ENCODE results near the gene TES. TPM values are rescaled to one million over a fixed set of nuclear protein-coding genes. Genes with fewer than 3 reads are reported as not detected.
A peak's percentile ranks its signal among the peaks of the same experiment; 100 is the strongest.

Gene TES
- total RNA-seq, 1 experiment from 2014 or later, result 207 TPM

DNA sequence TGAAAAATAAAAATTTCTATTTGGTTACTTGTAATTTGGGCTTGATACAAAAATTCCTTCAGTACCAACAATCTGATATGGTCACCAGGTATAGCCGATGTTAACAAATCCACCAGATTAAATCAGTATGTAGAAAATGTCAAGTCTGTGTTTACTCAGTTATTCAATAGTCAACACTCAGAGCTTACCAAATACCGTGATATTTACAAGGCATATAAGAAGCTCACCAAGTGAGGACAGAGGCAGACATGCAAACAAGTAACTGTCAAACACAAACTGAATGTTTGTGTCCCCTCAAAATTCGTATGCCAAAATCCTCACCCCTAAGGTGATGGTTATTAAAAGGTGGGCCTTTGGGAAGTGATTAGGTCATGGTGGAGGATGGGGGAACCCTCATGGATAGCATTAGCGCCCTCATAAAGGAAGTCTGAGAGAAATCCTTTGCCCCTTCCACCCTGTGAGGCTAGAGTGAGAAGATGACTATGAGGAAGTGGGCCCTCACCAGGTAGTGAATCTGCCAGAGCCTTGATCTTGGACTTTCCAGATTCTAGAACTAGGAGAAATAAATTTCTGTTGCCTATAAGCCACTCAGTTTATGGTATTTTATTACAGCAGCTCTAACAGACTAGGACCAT, 63.1 kb downstream of the TES start:
- intact Hi-C loops (cut with micrococcal nuclease; ENCODE audit: unreplicated experiment), result loop anchor here (5.0 kb wide), 2 partner anchors 64 to 534 kb away; no protein-coding TSS in a partner anchor
- Histone ChIP-seq H3K4me1 (peaks cover 39% of the 10 kb centered on the region), H3K4me3 (ENCODE audit: low read depth, low read length) (no peak overlapping the region), H3K9me3 (no peaks in the 10 kb centered on the region; the same call in 1 of the 2 replicates), H3K36me3 (ENCODE audit: control insufficient read depth, insufficient read depth, low read length) (no peaks in the 10 kb centered on the region), H3K27me3 (replicated peaks; ENCODE audit: control insufficient read depth, insufficient read depth, low read length) (no peaks in the 10 kb centered on the region)
- no peak for DNase-seq
- Mint-ChIP-seq H3K4me3 (ENCODE audit: unreplicated experiment) (peak overlapping the region; percentile 29), H3K36me3 (ENCODE audit: insufficient read depth, unreplicated experiment) (no peaks in the 10 kb centered on the region), H3K27ac (ENCODE audit: unreplicated experiment) (peak overlapping the region; percentile 29), H3K27me3 (ENCODE audit: insufficient read depth, unreplicated experiment) (no peaks in the 10 kb centered on the region), H3K9me3 (ENCODE audit: unreplicated experiment) (peaks cover 11% of the 10 kb centered on the region), H3K4me1 (ENCODE audit: low read depth, unreplicated experiment) (peaks cover 23% of the 10 kb centered on the region)
- CTCF ChIA-PET, result interaction anchor here (1.0 kb wide), 2 partner anchors 315 to 318 kb away, joined by 3 to 4 read pairs; no protein-coding TSS in a partner anchor
- TF ChIP-seq, protein P1, sequence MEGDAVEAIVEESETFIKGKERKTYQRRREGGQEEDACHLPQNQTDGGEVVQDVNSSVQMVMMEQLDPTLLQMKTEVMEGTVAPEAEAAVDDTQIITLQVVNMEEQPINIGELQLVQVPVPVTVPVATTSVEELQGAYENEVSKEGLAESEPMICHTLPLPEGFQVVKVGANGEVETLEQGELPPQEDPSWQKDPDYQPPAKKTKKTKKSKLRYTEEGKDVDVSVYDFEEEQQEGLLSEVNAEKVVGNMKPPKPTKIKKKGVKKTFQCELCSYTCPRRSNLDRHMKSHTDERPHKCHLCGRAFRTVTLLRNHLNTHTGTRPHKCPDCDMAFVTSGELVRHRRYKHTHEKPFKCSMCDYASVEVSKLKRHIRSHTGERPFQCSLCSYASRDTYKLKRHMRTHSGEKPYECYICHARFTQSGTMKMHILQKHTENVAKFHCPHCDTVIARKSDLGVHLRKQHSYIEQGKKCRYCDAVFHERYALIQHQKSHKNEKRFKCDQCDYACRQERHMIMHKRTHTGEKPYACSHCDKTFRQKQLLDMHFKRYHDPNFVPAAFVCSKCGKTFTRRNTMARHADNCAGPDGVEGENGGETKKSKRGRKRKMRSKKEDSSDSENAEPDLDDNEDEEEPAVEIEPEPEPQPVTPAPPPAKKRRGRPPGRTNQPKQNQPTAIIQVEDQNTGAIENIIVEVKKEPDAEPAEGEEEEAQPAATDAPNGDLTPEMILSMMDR (IDR thresholded peaks at IDR 0.05; ENCODE audit: insufficient read depth in 1 of 2, low read depth in 1 of 2, low read length in 1 of 2, severe bottlenecking in 1 of 2, unreplicated experiment in 1 of 2), result no peak
- POLR2A ChIA-PET, result no interaction called here
- BruUV-seq (replicated peaks), result no TSS peak

DNA sequence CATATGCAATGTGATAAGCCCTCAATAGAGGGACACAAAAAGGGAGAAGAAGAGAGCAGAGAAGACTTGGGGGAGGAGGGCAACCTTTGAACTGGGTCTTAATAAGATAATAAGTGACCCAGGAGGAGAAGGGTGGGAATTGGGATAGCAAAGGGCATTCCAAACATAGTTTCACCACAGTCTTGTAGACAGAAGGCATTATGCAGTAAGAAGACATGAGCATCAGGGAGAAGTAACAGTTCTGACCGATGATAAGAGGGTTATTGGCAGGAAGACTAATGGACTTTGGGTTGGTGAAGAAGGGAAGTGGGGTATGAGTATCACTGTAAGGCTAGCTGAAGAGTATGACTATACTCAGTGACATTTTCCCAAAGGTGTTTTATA, 63.6 kb downstream of the TES start:
- TF ChIP-seq, protein P1 (IDR thresholded peaks at IDR 0.05; ENCODE audit: insufficient read depth in 1 of 2, low read depth in 1 of 2, low read length in 1 of 2, severe bottlenecking in 1 of 2, unreplicated experiment in 1 of 2), result peak in 1 of 2 experiments; percentile 2
- BruUV-seq (replicated peaks), result no TSS peak
- Mint-ChIP-seq H3K36me3 (ENCODE audit: insufficient read depth, unreplicated experiment) (no peaks in the 10 kb centered on the region), H3K4me3 (ENCODE audit: unreplicated experiment) (peak overlapping the region; percentile 29), H3K9me3 (ENCODE audit: unreplicated experiment) (peaks cover 11% of the 10 kb centered on the region), H3K4me1 (ENCODE audit: low read depth, unreplicated experiment) (peaks cover 23% of the 10 kb centered on the region), H3K27ac (ENCODE audit: unreplicated experiment) (peak overlapping the region; percentile 29), H3K27me3 (ENCODE audit: insufficient read depth, unreplicated experiment) (no peaks in the 10 kb centered on the region)
- Histone ChIP-seq H3K9me3 (no peaks in the 10 kb centered on the region; the same call in 1 of the 2 replicates), H3K4me3 (ENCODE audit: low read depth, low read length) (no peak overlapping the region), H3K27me3 (replicated peaks; ENCODE audit: control insufficient read depth, insufficient read depth, low read length) (no peaks in the 10 kb centered on the region), H3K4me1 (peaks cover 39% of the 10 kb centered on the region), H3K36me3 (ENCODE audit: control insufficient read depth, insufficient read depth, low read length) (no peaks in the 10 kb centered on the region)
- ChIA-PET POLR2A (no interaction called here), CTCF (interaction anchor here (1.0 kb wide), 2 partner anchors 315 to 318 kb away, joined by 3 to 4 read pairs; no protein-coding TSS in a partner anchor)
- intact Hi-C loops (cut with micrococcal nuclease; ENCODE audit: unreplicated experiment), result loop anchor here (5.0 kb wide), 2 partner anchors 63 to 533 kb away; no protein-coding TSS in a partner anchor
- DNase-seq, result peak; percentile 38 to 51

DNA sequence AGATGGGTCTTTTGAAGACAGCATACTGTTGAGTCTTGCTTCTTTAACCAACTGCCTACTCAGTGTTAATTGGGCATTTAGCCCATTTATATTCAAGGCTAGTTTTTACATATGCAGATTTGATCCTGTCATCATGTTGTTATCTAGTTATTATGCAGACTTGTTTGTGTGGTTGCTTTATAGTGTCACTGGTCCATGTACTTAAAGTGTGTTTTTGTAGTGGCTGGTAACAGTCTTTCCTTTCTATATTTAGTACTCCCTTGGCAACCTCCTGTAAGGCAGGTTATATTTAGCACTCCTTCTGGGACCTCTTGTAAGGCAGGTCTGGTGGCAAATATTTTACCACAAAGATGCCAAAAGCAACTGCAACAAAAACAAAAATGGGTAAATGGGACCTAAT, 66.7 kb downstream of the TES start:
- peaks cover 11% of the 10 kb centered on the region for H3K9me3 Mint-ChIP-seq (ENCODE audit: unreplicated experiment)
- BruUV-seq (replicated peaks), result no TSS peak
- POLR2A ChIA-PET, result no interaction called here

More for the DNA sequence above, 66.7 kb downstream of the TES start:
- Histone ChIP-seq H3K36me3 (ENCODE audit: control insufficient read depth, insufficient read depth, low read length) (no peaks in the 10 kb centered on the region), H3K4me3 (ENCODE audit: low read depth, low read length) (no peak overlapping the region), H3K4me1 (peaks cover 26% of the 10 kb centered on the region), H3K9me3 (no peaks in the 10 kb centered on the region; the same call in 1 of the 2 replicates), H3K27me3 (replicated peaks; ENCODE audit: control insufficient read depth, insufficient read depth, low read length) (no peaks in the 10 kb centered on the region)
- TF ChIP-seq, protein P1 (IDR thresholded peaks at IDR 0.05; ENCODE audit: insufficient read depth in 1 of 2, low read depth in 1 of 2, low read length in 1 of 2, severe bottlenecking in 1 of 2, unreplicated experiment in 1 of 2), result no peak
- H3K36me3 Mint-ChIP-seq (ENCODE audit: insufficient read depth, unreplicated experiment), result no peaks in the 10 kb centered on the region
- H3K27ac Mint-ChIP-seq (ENCODE audit: unreplicated experiment), result no peak overlapping the region
- CTCF ChIA-PET, result no interaction called here
- intact Hi-C loops (cut with micrococcal nuclease; ENCODE audit: unreplicated experiment), result no loop called here
- no peak overlapping the region for H3K4me3 Mint-ChIP-seq (ENCODE audit: unreplicated experiment)
- peaks cover 16% of the 10 kb centered on the region for H3K4me1 Mint-ChIP-seq (ENCODE audit: low read depth, unreplicated experiment)
- no peaks in the 10 kb centered on the region for H3K27me3 Mint-ChIP-seq (ENCODE audit: insufficient read depth, unreplicated experiment)
- DNase-seq, result no peak
